ENCODE data around the gene PBLD. TPM values are rescaled to one million over a fixed set of nuclear protein-coding genes. Genes with fewer than 3 reads are reported as not detected.

Gene PBLD
- polyA plus RNA-seq, 1 donor from 2014 or later = 6.7 TPM

DNA sequence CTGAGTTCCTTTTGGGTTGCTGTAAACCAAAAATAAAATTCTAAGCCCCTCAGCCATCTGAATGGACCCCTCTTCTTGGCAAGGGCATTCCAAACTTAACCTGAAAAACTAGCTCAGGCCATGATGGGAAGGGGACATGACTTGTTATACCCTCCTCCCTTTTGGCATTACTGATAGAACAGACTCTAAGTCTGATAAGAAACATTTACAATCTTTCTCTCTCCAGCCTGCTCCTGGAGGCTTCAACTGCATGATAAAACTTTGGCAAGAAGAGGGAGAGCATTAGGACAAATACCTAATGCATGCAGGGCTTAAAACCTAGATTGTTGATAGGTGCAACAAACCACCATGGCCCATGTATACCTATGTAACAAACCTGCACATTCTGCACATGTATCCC is 59.9 kb downstream of the PBLD start:
- Histone ChIP-seq H3K4me3 (ENCODE audit: low read length) (no peak overlapping the region), H3K9me3 (ENCODE audit: low read length) (no peaks in the 10 kb centered on the region), H4K20me1 (ENCODE audit: insufficient read depth) (no peaks in the 10 kb centered on the region), H3K9me2 (ENCODE audit: insufficient read depth, low read length) (no peaks in the 10 kb centered on the region), H2AFZ (ENCODE audit: low read depth, low read length) (no peak overlapping the region), H3K36me3 (ENCODE audit: insufficient read depth, low read length) (no peaks in the 10 kb centered on the region), H3K27me3 (ENCODE audit: insufficient read depth, low read depth, low read length) (no peaks in the 10 kb centered on the region), H3K79me2 (replicated peaks; ENCODE audit: insufficient read depth, low read length) (no peaks in the 10 kb centered on the region), H3K27ac (ENCODE audit: low read length) (no peak overlapping the region), H3K4me2 (ENCODE audit: low read length) (no peak overlapping the region), H3K9ac (ENCODE audit: low read length) (no peak overlapping the region), H3F3A (ENCODE audit: insufficient read depth, low read length, poor library complexity, severe bottlenecking) (no peaks in the 10 kb centered on the region)
- TF ChIP-seq, protein P1, sequence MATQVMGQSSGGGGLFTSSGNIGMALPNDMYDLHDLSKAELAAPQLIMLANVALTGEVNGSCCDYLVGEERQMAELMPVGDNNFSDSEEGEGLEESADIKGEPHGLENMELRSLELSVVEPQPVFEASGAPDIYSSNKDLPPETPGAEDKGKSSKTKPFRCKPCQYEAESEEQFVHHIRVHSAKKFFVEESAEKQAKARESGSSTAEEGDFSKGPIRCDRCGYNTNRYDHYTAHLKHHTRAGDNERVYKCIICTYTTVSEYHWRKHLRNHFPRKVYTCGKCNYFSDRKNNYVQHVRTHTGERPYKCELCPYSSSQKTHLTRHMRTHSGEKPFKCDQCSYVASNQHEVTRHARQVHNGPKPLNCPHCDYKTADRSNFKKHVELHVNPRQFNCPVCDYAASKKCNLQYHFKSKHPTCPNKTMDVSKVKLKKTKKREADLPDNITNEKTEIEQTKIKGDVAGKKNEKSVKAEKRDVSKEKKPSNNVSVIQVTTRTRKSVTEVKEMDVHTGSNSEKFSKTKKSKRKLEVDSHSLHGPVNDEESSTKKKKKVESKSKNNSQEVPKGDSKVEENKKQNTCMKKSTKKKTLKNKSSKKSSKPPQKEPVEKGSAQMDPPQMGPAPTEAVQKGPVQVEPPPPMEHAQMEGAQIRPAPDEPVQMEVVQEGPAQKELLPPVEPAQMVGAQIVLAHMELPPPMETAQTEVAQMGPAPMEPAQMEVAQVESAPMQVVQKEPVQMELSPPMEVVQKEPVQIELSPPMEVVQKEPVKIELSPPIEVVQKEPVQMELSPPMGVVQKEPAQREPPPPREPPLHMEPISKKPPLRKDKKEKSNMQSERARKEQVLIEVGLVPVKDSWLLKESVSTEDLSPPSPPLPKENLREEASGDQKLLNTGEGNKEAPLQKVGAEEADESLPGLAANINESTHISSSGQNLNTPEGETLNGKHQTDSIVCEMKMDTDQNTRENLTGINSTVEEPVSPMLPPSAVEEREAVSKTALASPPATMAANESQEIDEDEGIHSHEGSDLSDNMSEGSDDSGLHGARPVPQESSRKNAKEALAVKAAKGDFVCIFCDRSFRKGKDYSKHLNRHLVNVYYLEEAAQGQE (IDR thresholded peaks at IDR 0.05; ENCODE audit: borderline replicate concordance) = no peak
- TF ChIP-seq RAD21 (conservative IDR thresholded peaks at IDR 0.05) (no peak), TAF1 (IDR thresholded peaks at IDR 0.05; ENCODE audit: low read depth) (no peak), EP300 (conservative IDR thresholded peaks at IDR 0.05; ENCODE audit: poor library complexity, severe bottlenecking) (no peak), MXI1 (conservative IDR thresholded peaks at IDR 0.05; ENCODE audit: poor library complexity, severe bottlenecking) (no peak), EZH2 (IDR thresholded peaks at IDR 0.05; ENCODE audit: borderline replicate concordance, insufficient read depth, low read length, poor library complexity, severe bottlenecking) (no peak), SMC3 (conservative IDR thresholded peaks at IDR 0.05; ENCODE audit: poor library complexity) (no peak), POLR2AphosphoS5 (IDR thresholded peaks at IDR 0.05) (no peak)
- TF ChIP-seq, protein P2, sequence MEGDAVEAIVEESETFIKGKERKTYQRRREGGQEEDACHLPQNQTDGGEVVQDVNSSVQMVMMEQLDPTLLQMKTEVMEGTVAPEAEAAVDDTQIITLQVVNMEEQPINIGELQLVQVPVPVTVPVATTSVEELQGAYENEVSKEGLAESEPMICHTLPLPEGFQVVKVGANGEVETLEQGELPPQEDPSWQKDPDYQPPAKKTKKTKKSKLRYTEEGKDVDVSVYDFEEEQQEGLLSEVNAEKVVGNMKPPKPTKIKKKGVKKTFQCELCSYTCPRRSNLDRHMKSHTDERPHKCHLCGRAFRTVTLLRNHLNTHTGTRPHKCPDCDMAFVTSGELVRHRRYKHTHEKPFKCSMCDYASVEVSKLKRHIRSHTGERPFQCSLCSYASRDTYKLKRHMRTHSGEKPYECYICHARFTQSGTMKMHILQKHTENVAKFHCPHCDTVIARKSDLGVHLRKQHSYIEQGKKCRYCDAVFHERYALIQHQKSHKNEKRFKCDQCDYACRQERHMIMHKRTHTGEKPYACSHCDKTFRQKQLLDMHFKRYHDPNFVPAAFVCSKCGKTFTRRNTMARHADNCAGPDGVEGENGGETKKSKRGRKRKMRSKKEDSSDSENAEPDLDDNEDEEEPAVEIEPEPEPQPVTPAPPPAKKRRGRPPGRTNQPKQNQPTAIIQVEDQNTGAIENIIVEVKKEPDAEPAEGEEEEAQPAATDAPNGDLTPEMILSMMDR (IDR thresholded peaks at IDR 0.05; ENCODE audit: poor library complexity, severe bottlenecking) = no peak

DNA sequence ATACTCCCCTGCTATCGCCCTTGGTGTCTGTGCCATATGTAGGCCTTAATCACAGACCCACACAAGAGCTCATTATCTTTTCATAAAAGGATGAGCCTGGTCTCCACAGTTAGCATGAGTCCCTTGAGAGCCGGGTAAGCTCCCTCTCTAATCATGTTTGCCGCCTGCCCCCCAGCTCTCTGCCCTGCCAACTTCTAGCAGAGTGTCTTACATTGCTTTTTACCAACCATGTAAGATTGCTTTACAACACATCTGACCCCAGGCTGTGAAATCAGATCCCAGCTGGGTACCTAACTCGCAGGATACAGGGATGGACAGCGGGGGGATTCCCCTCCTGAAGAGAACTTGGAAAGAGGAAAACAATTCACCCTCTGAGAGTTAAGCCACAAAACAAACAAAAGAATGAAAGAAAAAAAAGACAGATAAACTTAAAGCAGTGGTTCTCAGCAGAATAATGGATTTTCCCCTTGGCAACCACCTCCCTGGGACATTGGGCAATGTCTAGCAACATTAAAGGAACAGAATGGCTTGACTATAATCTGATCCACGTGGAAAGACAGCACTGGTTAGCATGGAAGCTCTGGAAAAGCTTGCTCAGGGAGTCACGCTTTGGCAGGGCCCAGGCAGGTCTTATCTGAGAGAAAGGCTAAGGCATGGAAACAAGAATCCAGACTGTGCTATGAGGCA is 61.4 kb downstream of the PBLD start:
- no peak for TF ChIP-seq EP300 (conservative IDR thresholded peaks at IDR 0.05; ENCODE audit: poor library complexity, severe bottlenecking)
- TF ChIP-seq TAF1 (IDR thresholded peaks at IDR 0.05; ENCODE audit: low read depth) = no peak
- no peak for TF ChIP-seq RAD21 (conservative IDR thresholded peaks at IDR 0.05)
- TF ChIP-seq, protein P1 (IDR thresholded peaks at IDR 0.05; ENCODE audit: borderline replicate concordance) = no peak
- no peak for TF ChIP-seq POLR2AphosphoS5 (IDR thresholded peaks at IDR 0.05)
- no peak for TF ChIP-seq SMC3 (conservative IDR thresholded peaks at IDR 0.05; ENCODE audit: poor library complexity)
- TF ChIP-seq, protein P2 (IDR thresholded peaks at IDR 0.05; ENCODE audit: poor library complexity, severe bottlenecking) = no peak
- Histone ChIP-seq H3K4me2 (ENCODE audit: low read length) (no peak overlapping the region), H3K9me2 (ENCODE audit: insufficient read depth, low read length) (no peaks in the 10 kb centered on the region), H3K79me2 (replicated peaks; ENCODE audit: insufficient read depth, low read length) (no peaks in the 10 kb centered on the region), H3K9ac (ENCODE audit: low read length) (no peak overlapping the region), H3K4me3 (ENCODE audit: low read length) (no peak overlapping the region), H3K27me3 (ENCODE audit: insufficient read depth, low read depth, low read length) (no peaks in the 10 kb centered on the region), H3K27ac (ENCODE audit: low read length) (no peak overlapping the region), H4K20me1 (ENCODE audit: insufficient read depth) (no peaks in the 10 kb centered on the region), H3F3A (ENCODE audit: insufficient read depth, low read length, poor library complexity, severe bottlenecking) (no peaks in the 10 kb centered on the region), H3K36me3 (ENCODE audit: insufficient read depth, low read length) (no peaks in the 10 kb centered on the region), H2AFZ (ENCODE audit: low read depth, low read length) (no peak overlapping the region), H3K9me3 (ENCODE audit: low read length) (no peaks in the 10 kb centered on the region)
